Measurements from ENCODE around the gene LRRC18.

DNA sequence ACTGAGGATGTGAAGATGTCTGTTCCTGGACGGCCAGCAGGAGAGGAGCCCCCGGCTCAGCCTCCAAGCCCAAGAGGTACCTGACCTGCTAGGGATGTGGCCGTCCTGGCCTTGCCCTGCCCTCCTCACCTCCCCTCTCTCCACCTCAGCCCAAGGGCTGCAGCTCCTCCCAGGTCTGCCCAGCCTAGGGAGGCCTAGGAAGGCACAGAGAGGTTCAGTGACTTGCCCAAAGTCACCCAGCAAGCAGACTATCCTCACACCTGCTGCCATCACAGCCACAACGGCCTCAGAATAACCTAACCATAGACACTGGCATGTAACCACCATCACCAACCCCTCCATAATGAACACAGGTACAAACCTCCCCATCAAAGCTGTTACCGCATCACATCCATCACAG is 38.7 kb upstream of the LRRC18 start:
- TF ChIP-seq, protein P1, sequence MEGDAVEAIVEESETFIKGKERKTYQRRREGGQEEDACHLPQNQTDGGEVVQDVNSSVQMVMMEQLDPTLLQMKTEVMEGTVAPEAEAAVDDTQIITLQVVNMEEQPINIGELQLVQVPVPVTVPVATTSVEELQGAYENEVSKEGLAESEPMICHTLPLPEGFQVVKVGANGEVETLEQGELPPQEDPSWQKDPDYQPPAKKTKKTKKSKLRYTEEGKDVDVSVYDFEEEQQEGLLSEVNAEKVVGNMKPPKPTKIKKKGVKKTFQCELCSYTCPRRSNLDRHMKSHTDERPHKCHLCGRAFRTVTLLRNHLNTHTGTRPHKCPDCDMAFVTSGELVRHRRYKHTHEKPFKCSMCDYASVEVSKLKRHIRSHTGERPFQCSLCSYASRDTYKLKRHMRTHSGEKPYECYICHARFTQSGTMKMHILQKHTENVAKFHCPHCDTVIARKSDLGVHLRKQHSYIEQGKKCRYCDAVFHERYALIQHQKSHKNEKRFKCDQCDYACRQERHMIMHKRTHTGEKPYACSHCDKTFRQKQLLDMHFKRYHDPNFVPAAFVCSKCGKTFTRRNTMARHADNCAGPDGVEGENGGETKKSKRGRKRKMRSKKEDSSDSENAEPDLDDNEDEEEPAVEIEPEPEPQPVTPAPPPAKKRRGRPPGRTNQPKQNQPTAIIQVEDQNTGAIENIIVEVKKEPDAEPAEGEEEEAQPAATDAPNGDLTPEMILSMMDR (conservative IDR thresholded peaks at IDR 0.05): no peak
- no peak for TF ChIP-seq EZH2 (IDR thresholded peaks at IDR 0.05; ENCODE audit: low read depth)
